Omental fat pad (tissue), 4 donors: ENCODE measurements around the gene ARHGAP28. TPM values are rescaled to one million over a fixed set of nuclear protein-coding genes. Genes with fewer than 3 reads are reported as not detected.
A peak's percentile ranks its signal among the peaks of the same experiment; 100 is the strongest.

Experiments
- ATAC-seq: fragments of 150-250 bp; one replicate; pipeline ENCODE4 v1.9.1; 2016; ENCODE audit warnings: mild to moderate bottlenecking, moderate library complexity; ENCODE audit not compliant: low FRiP score
- DNase-seq: peaks from one replicate; pipeline ENCODE4 v3.0.0-alpha.2; 2019; ENCODE audit warnings: low spot score
- total RNA-seq, 4 donors: library from RNA; depleted of rRNA; stranded (reverse); fragments of >200 nt; gene quantifications; one replicate each; pipeline ENCODE4 v1.1.0, GENCODE V29; 2016
- TF ChIP-seq, protein P1 (sequence below), 3 donors: fragments of 450-650 bp; IDR thresholded peaks; one replicate each; pipeline ENCODE4 v1.5.1; 2016 to 2017; ENCODE audit warnings: antibody characterized with exemption in 3 of 3, mild to moderate bottlenecking in 3 of 3, moderate library complexity in 2 of 3

ARHGAP28 gene
- total RNA-seq, 4 donors from 2014 or later: 4.7 to 23.7 (median 10.4) TPM

DNA sequence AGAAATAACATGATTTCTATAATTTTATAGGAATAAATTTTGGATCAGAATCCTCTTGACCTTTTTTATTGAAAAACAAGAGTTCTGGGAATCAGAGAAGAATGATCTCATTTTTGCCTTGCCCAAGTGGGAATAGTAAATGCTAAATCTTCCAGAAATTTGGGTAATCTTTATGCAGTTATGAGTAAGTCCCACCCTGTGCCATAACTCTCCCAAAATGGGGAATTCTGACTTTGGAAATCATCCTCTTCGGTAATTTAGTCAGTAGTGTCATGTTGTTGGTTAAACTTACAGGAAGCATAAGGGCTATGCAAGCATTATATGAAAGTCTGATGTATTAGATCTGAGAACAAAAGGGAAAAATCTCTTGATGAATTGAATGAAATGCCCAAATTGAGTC lies 20.6 kb upstream of the ARHGAP28 start:
- no peak for DNase-seq
- ATAC-seq: no peak
- TF ChIP-seq, protein P1, sequence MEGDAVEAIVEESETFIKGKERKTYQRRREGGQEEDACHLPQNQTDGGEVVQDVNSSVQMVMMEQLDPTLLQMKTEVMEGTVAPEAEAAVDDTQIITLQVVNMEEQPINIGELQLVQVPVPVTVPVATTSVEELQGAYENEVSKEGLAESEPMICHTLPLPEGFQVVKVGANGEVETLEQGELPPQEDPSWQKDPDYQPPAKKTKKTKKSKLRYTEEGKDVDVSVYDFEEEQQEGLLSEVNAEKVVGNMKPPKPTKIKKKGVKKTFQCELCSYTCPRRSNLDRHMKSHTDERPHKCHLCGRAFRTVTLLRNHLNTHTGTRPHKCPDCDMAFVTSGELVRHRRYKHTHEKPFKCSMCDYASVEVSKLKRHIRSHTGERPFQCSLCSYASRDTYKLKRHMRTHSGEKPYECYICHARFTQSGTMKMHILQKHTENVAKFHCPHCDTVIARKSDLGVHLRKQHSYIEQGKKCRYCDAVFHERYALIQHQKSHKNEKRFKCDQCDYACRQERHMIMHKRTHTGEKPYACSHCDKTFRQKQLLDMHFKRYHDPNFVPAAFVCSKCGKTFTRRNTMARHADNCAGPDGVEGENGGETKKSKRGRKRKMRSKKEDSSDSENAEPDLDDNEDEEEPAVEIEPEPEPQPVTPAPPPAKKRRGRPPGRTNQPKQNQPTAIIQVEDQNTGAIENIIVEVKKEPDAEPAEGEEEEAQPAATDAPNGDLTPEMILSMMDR (IDR thresholded peaks at IDR 0.05): no peak

DNA sequence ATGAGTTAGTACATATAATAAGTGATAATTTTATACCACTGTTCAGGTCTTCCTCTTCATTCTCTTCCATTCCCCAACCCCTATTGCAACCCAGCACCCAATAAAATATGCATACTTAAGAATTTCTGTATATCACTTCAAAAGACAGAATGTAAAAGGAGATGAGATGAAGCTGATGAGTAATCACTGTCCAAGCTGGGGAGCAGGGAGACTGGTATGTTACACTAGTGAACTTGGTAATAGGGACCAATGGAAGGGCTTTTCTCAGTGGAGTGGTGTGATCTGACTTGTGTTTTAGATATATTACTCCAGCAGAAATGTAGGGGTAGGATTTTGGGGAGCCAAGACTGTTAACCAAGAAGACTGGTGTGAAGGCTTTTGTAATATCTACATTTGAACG lies 18.0 kb upstream of the ARHGAP28 start:
- ATAC-seq (no peak), DNase-seq (no peak)
- TF ChIP-seq, protein P1 (IDR thresholded peaks at IDR 0.05): no peak

DNA sequence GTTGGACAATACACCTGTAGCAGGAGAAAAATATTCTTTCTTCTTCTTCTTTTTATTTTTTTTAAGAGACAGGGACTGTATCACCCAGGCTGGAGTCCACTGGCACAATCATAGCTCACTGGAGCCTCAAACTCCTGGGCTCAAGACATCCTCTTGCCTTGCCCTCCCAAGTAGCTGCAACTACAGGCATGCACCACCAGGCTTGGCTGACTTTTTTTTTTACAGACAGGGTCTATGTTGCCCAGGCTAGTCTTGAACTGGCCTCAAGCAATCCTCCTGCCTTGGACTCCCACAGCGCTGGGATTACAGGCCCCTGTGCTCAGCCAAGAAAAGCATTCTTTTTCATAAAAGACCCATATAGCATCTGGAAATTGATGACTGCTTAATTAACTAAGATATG lies 17.1 kb upstream of the ARHGAP28 start:
- ATAC-seq (no peak), DNase-seq (no peak)
- TF ChIP-seq, protein P1 (IDR thresholded peaks at IDR 0.05): no peak

DNA sequence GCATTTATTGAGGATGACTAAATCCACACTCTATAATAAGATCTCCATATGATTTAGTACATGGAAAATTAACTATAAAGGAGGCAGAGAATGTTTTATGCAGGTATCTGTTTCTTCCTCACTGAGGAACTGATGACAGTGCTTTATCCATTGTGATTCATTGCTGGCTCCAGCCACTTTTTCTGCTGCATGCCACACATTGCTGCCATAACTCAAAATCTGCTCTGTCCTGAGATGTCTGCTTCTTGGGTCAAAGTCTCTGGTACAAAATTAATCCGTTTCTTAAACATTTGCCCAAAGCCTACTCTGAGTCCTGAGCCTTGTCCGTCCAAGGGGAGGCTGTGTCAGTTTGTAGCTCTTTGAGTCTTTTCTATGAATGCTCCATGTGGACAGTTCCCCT lies 15.5 kb upstream of the ARHGAP28 start:
- TF ChIP-seq, protein P1 (IDR thresholded peaks at IDR 0.05): no peak
- no peak for DNase-seq
- no peak for ATAC-seq

DNA sequence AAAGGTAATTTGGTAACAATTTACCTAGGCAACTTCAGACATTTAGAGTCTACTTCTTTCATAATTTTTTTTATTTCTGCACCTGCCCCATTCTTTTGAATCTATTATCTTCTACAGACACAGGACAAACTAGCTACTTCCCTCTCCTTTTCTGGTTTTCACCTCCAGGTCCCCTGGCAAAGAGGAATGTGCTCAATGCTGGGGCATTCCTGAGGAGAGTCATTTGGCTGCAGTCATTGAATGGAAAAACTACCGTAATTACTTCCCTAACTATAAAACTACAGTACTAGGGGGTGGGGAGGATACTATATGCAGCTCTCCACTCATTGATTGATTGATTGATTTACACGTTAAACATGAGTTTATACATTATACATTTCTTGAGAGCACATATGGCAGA lies 11.2 kb upstream of the ARHGAP28 start:
- TF ChIP-seq, protein P1 (IDR thresholded peaks at IDR 0.05): no peak
- DNase-seq (no peak), ATAC-seq (no peak)

DNA sequence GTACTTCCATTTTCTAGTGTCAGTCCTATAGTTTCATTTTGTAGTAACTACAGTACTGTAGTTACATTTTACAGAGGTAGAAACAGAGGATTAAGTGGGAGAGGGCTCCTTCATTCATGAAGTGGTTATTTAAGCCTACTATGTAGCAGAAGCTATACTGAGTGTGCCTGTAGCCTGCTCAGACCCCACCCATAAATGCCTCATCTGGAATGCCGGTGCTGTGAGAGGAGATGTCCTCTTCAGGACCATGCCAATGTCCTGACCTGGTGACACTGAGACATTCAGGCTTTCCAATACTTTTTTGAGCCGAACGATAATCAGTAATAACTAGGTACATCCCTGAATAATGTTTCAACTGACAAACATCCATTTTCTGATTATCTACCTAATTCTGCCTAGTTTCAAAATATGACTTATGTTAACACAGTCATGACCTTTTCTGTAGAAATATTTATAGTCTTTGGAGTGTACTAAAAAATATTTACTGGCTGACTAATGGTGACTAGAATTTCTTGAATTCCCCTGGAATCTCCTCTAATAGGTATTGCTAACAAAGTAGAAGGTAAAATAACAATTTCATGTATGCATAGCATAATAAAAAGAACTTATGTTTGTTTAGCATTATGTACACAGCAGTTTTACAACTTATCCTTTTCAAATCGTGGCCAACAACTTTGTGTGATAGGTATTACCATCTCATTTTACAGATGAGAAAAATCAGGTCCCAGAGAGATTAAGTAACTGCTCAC lies 10.2 kb upstream of the ARHGAP28 start:
- TF ChIP-seq, protein P1 (IDR thresholded peaks at IDR 0.05): no peak
- no peak for DNase-seq
- ATAC-seq: peak; percentile 61
